GM19043 (cell line): Measurements from ENCODE around the gene CD28.
"Not testable (repeated sequence)": the region's sequence is repeated elsewhere in the genome, so short reads cannot be mapped to it uniquely, and the experiment has no call there.

ENCODE experiments used
- ATAC-seq: cut with Tn5 transposase; IDR thresholded peaks from one replicate; pipeline ENCODE4 v1.9.1; 2021; ENCODE audit warnings: low read depth; ENCODE audit not compliant: unreplicated experiment

Gene CD28

GRCh38 chr2:203685789-203686420, 20.5 kb upstream of the CD28 start:
- no peak for ATAC-seq

GRCh38 chr2:203687165-203687564, 19.3 kb upstream of the CD28 start:
- no peak for ATAC-seq

GRCh38 chr2:203688798-203689197, 17.6 kb upstream of the CD28 start:
- ATAC-seq = peak; percentile 72

GRCh38 chr2:203689426-203690116, 16.9 kb upstream of the CD28 start:
- peak; percentile 34 for ATAC-seq

GRCh38 chr2:203690117-203690431, 16.4 kb upstream of the CD28 start:
- peak; percentile 30 for ATAC-seq

- ATAC-seq = no peak
These were observed 15.9 kb upstream of the CD28 start for GRCh38 chr2:203690441-203691047.

- ATAC-seq = no peak
These were observed 15.3 kb upstream of the CD28 start for GRCh38 chr2:203691149-203691548.

GRCh38 chr2:203692031-203692710, 14.3 kb upstream of the CD28 start:
- ATAC-seq = no peak

GRCh38 chr2:203693242-203693879, 13.1 kb upstream of the CD28 start:
- ATAC-seq = no peak

- no peak for ATAC-seq
These were observed 12.2 kb upstream of the CD28 start for GRCh38 chr2:203694191-203694590.

GRCh38 chr2:203697190-203697589, 9.2 kb upstream of the CD28 start:
- ATAC-seq = no peak

GRCh38 chr2:203697763-203698162, 8.7 kb upstream of the CD28 start:
- ATAC-seq = not testable (repeated sequence)

GRCh38 chr2:203698410-203698809, 8.0 kb upstream of the CD28 start:
- ATAC-seq = not testable (repeated sequence)

- ATAC-seq = no peak
These were observed 2.0 kb upstream of the CD28 start for GRCh38 chr2:203704430-203704829.

- no peak for ATAC-seq
These were observed 1.3 kb upstream of the CD28 start for GRCh38 chr2:203705178-203705577.

GRCh38 chr2:203707530-203707929, 1.1 kb downstream of the CD28 start:
- no peak for ATAC-seq

- ATAC-seq = no peak
These were observed 2.5 kb downstream of the CD28 start for GRCh38 chr2:203708846-203709396.

GRCh38 chr2:203709416-203710040, 3.1 kb downstream of the CD28 start:
- ATAC-seq = no peak

- ATAC-seq = no peak
These were observed 3.8 kb downstream of the CD28 start for GRCh38 chr2:203710226-203710625.

- no peak for ATAC-seq
These were observed 4.5 kb downstream of the CD28 start for GRCh38 chr2:203710952-203711351.
